MM.1S (cell line): ENCODE results near the gene EFNB1.

Source experiments
- CTCF ChIP-seq: fragments of 300-600 bp; sonication (generic); IDR thresholded peaks from 2 replicates; pipeline ENCODE4 v1.5.1; 2016; ENCODE audit warnings: antibody characterized with exemption, low read length, mixed read lengths
- EZH2 ChIP-seq: fragments of 300-600 bp; sonication (generic); optimal IDR thresholded peaks from 2 replicates; pipeline ENCODE3; 2017; ENCODE audit warnings: low read depth, mild to moderate bottlenecking, antibody characterized with exemption, low read length, mixed read lengths

- TF ChIP-seq EZH2 (no peak), CTCF (no peak)
Measured at GRCh38 chrX:68828740-68829581, at the start of gene EFNB1.
